GM18868 (cell line): ENCODE results near the gene DLGAP1.
"Not testable (repeated sequence)": the region's sequence is repeated elsewhere in the genome, so short reads cannot be mapped to it uniquely, and the experiment has no call there.

Source experiments
- ATAC-seq: cut with Tn5 transposase; IDR thresholded peaks from one replicate; pipeline ENCODE4 v1.9.1; 2021; ENCODE audit warnings: mild to moderate bottlenecking, moderate library complexity; ENCODE audit not compliant: unreplicated experiment

The DLGAP1 gene

DNA sequence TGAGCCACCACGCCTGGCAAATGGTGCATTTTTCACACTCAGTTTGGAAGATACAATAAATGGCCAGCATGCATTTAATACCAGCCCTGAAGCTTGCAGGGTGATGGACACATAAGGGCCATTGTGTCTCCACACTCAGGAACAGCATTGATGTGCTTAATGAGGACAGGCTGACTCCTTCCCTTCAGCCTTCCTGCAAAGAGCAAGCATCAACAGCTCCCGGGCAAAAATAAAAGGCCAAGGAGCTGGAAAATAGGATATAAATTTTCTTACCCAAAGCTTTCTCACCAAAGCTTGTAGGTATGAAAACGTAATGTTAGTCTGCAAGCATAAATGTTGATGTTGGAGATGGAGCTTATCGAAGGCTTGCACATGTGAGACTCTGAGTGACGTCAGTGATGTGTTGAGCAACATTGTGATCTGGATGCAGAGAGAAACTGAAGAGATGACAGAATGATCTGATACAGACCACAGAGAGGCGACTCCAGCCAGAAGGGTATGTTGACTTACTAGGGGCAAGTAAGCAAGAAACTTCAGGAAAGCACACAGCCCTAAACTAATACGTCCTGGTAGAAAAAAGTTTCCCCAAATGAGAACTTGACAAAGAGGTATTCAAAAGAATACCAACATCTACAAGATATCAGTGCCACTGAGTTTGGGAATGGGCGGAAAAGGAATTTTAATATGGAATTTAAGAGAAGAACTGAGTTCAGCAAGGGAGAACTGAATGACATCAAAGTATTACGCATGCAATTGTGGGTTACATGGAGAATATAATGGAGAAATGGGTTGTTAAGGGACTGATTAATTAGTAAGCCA, 748.6 kb downstream of the DLGAP1 start:
- ATAC-seq, result no peak

GRCh38 chr18:3704556-3705344, 750.4 kb downstream of the DLGAP1 start:
- ATAC-seq, result no peak

DNA sequence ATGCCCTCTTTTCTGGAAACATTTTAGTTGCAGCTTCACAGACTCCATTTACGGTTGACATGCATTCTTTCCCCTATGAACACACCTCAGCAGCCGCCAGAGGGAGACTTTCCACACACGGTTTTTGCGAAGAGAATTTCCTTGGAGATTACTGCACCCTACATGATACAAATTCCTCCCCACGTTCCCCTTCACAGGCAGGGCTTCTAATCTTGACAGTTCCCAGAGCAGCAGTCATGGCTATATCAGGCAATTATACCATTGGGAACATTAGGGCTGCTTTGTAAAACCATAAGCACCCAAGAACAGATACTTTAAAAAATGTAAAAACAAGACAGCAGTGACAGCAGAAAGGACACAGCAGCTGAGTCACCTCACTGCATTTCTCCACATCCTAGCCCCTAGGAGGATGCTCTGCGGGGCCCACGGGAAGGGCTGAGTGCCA, 751.4 kb downstream of the DLGAP1 start:
- no peak for ATAC-seq

- not testable (repeated sequence) for ATAC-seq
Measured at GRCh38 chr18:3699707-3700567, 755.2 kb downstream of the DLGAP1 start.

DNA sequence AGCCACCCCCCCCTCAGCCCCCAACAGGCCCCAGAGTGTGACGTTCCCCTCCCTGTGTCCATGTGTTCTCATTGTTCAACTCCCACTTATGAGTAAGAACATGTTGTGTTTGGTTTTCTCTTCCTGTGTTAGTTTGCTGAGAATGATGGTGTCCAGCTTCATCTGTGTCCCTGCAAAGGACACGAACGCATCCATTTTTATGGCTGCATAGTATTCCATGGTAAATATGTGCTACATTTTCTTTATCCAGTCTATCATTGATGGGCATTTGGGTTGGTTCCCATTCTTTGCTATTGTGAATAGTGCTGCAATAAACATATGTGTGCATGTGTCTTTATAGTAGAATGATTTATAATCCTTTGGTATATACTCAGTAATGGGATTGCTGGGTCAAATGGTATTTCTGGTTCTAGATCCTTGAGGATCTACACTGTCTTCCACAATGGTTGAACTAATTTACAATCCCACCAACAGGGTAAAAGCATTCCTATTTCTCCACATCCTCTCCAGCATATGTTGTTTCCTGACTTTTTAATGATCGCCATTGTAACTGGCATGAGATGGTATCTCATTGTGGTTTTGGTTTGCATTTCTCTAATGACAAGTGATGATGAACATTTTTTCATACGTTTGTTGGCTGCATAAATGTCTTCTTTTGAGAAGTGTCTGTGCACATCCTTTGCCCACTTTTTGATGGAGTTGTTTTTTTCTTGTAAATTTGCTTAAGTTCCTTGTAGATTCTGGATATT, 760.9 kb downstream of the DLGAP1 start:
- ATAC-seq, result not testable (repeated sequence)

DNA sequence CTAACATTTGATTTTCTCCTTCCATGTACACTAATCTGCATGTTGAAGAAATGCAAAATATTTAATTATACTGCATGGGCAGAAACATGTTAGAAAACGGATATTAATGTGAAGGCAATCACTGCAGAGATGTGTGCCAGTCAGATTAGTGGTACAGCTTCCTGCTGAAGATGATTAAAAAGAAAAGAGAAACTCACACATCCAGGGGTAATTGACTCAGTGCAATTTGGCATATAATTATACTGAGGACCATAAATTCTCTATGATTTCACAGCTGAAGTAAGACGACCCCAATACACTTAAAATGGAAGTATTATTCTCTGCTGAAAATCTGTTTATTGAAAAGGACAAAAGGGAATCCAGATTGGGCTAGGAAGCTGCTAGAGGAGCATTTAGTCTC, 761.7 kb downstream of the DLGAP1 start:
- no peak for ATAC-seq

- ATAC-seq, result no peak
Measured at GRCh38 chr18:3692691-3693090, 762.4 kb downstream of the DLGAP1 start.

DNA sequence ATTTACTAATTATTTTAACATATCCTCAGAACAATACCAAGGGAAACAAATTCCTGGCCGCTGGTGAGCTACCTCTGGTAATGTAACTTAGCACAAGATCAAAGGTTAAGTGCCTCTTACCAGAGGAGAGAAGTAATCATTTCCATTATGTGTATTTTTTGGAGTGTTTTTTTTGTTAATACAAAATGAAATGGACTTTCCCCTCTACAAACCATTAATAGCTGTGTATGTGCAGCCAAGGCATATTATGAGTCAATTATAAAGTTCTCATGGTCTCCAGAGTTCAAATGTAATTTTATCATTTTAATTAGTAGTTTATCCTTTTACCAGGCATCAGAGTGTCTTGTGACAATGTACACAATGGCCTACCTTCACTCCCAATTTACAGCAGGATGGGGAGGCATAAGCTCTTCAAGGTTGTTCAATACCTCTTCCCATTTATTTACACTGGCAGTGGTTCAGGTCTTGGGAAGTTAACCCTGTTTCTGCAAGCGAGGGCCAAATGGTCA, 762.9 kb downstream of the DLGAP1 start:
- ATAC-seq, result no peak

DNA sequence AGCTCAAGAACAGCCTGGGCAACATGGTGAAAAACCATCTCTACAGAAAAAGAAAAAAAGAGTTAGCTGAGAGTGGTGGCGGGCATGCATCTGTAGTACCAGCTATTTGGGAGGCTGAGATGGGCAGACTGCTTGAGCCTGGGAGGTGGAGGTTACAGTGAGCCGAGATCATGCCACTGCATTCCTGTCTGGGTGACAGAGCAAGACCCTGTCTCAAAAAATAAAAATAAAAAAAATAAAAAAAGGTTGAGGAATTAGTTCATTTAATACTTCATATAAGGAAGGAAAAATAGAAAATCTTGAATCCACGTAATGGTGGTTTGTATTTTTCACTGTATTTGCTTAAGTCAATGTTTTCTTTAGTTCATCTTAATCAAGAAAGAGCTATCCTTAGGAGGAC, 763.4 kb downstream of the DLGAP1 start:
- ATAC-seq, result no peak

DNA sequence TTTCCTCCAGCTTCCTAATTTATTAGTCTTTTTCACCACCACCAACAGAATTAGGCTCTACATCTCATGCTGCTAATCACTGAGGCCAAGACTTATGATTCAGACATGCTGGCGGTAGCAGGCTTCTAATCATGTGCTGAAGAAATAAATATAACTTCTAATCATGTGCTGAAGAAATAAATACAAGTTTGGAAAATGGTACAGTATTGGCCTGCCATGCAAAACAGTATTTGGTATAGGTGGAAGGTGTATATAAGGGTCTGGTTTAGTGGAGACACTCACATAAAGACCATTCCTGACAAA, 764.4 kb downstream of the DLGAP1 start:
- ATAC-seq, result no peak

DNA sequence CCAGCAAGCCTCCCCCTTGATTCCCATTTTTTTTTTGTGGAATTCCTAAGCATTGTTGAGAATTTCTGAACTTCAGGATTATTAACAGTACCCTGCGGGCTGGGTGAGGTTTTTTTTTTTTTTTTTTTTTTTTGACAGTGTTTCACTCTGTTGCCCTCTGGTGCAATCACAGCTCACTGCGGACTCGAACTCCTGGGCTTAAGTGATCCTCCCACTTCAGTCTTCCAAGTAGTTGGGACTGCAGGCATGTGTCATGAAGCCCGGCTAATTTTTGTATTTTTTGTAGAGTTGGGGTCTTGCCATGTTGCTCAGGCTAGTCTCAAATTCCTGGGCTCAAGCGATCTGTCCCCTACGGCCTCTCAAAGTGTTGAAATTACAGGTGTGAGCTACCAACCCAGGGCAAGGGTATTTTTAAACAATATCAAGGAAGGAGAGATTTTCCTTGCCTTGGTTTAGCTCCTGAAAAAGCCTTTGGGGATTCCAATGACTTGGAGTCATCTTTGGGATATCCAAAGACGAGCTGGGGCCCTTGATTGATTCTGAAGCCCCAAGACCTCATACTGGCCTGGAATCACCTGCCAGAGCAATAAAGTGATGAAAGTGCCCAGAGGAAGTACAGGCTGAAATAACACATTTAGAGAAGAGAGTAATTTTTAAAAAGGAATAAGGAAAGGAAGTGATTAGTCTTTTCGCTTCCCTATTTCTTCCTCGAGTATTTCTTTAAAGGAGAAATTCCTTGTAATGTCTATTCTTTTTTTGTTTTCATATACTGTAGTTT, 764.9 kb downstream of the DLGAP1 start:
- no peak for ATAC-seq

DNA sequence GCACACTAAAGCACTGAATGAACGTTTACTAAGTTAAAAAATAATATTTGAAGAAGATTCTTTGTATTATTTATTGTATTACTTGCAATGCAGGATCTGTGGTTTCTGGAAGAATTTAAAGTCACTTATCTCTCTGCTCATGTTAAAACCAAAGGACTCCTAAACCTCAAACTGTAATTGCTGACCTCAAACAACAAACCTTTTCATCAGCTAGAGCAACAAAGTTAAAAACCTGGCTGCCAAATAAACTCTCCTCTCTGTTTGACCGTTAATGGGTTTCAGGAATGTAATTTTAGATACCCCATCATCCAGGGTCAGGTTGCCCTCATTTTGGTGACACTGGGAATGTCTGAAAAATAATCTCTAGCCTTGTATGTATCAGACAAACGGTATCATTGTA, 766.0 kb downstream of the DLGAP1 start:
- ATAC-seq, result no peak

- no peak for ATAC-seq
Measured at GRCh38 chr18:3688690-3689089, 766.4 kb downstream of the DLGAP1 start.

DNA sequence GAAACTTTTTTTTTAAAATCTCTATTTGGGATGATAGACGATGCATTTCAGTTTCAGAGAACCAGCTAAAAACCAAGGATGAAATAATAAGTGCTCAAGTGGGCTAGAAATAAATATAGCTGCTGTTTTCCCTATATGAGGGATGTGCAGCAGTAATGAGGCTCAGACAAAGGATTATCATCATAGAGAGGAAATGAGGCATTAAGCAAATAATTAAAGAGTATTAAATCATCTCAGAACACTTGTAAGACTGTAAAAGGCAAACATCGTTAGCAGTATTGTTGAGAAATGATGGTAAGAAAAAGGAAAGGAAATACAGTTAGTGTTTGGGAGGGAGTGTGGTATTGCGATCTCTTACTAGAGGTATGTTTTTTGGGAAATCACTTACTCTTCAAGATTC, 771.6 kb downstream of the DLGAP1 start:
- ATAC-seq, result no peak

DNA sequence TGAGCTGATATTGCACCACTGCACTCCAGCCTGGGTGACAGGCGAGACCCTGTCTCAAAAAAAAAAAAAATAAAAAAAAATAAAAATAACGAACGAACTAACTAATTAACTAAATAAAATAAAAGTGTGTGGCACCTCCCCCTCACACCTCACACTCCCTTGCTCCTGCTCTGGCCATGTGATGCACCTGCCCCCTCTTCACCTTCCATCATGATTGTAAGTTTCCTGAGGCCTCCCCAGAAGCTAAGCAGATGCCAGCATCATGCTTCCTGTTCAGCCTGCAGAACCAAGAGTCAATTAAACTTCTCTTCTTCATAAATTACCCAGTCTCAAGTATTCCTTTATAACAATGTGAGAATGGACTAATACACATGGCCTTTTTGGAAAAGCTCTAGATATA, 773.0 kb downstream of the DLGAP1 start:
- no peak for ATAC-seq

DNA sequence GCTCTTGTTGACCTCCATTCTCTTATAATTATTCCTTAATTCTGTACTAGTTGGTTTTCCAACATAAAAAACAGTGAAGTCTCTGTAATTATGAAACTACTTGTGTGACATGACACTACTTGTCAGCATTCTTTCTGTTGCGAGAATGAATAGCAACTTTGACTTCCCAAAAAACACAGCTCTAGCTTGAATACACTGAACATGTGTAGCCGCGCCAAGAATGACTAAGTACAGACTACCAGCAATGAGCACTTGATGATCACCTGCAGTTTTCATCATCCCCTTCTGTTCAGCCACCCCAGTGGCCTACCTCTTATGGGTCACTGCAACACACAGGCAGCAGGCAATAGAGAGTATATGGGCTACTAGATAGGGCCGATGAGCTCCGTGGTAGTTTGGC, 775.9 kb downstream of the DLGAP1 start:
- no peak for ATAC-seq

DNA sequence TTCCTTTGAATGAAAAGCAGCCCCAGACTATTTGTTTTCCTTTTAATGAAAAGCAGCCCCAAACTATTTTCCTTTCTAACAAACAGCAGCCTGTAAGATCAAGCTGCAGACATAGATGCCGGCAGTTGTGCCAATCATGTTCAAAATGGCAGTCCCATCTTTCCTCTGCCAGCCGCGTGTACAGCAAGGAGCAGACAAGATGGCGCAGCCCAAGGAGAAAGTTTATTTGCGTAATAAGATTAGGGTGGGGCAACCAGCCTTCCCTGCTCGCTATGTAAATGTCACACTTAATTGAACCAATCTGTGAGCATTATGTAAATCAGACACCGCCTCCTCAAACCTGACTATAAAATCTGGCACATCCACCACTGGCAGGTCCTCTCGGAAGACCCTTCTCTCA, 779.1 kb downstream of the DLGAP1 start:
- ATAC-seq, result no peak

GRCh38 chr18:3675446-3675845, 779.7 kb downstream of the DLGAP1 start:
- no peak for ATAC-seq

DNA sequence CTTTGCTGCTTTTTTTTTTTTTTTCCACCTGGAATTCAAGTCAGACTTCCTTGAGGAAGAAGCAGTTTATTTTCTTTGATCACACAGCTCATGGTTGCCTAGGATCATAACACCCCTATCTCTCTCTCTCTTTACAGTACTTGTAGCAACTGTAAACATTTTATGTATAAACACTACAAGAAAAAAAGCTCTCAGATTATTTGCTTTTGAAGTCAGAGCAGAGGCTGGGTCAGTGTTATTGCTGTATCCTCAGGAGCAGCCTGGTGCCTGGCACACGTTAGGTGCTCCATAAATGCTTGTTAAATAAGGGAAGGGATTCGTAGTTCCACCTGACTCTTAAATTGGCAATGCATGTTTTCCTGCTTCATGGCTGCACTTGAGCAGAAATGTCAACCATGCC, 783.9 kb downstream of the DLGAP1 start:
- ATAC-seq, result no peak

GRCh38 chr18:3669376-3669775, 785.7 kb downstream of the DLGAP1 start:
- ATAC-seq, result no peak
